PFSK-1 (cell line): Measurements from ENCODE around the gene KLHDC7A.

Source experiments
- POLR2AphosphoS5 ChIP-seq: IDR thresholded peaks from 2 replicates; pipeline ENCODE4 v1.6.1; 2012; ENCODE audit warnings: low read depth, mild to moderate bottlenecking, control low read depth, low read length, moderate library complexity
- REST ChIP-seq, 2 experiments: IDR thresholded peaks; 2 replicates each; pipeline versions ENCODE4 v1.6.1 to v1.8.0; 2011 to 2012; ENCODE audit warnings: low read depth in 2 of 2, low read length in 2 of 2, control low read depth in 1 of 2, inconsistent platforms in 1 of 2, mild to moderate bottlenecking in 1 of 2, moderate library complexity in 1 of 2; ENCODE audit not compliant: insufficient read depth in 1 of 2
- SIN3A ChIP-seq: IDR thresholded peaks from 2 replicates; pipeline ENCODE4 v1.6.1; 2012; ENCODE audit warnings: mild to moderate bottlenecking, low read length, moderate library complexity, borderline replicate concordance; ENCODE audit not compliant: insufficient read depth
- TAF1 ChIP-seq: IDR thresholded peaks from 2 replicates; pipeline ENCODE4 v1.6.1; 2012; ENCODE audit warnings: low read length, control low read depth, borderline replicate concordance; ENCODE audit not compliant: insufficient read depth

- TF ChIP-seq TAF1 (no peak), REST (IDR thresholded peaks at IDR 0.05; ENCODE audit: insufficient read depth in 1 of 2, low read depth in 2 of 2, low read length in 2 of 2) (no peak), SIN3A (no peak), POLR2AphosphoS5 (no peak)
Observed at GRCh38 chr1:18443587-18444520, 36.9 kb upstream of the KLHDC7A start.
